Lower leg skin (tissue), 3 donors: ENCODE results near the gene MAPK4.

ENCODE experiments used
- CTCF ChIP-seq, 3 donors: fragments of 450-650 bp; IDR thresholded peaks; one replicate each; pipeline ENCODE4 v1.5.1; 2016; ENCODE audit warnings: antibody characterized with exemption in 3 of 3, mild to moderate bottlenecking in 3 of 3, moderate library complexity in 2 of 3
- POLR2A ChIP-seq, 2 donors: fragments of 450-650 bp; IDR thresholded peaks; one replicate each; pipeline ENCODE4 v1.6.1; 2016 to 2017; ENCODE audit warnings: antibody characterized with exemption in 2 of 2, mild to moderate bottlenecking in 1 of 2, moderate library complexity in 1 of 2

- TF ChIP-seq CTCF (IDR thresholded peaks at IDR 0.05) (no peak), POLR2A (IDR thresholded peaks at IDR 0.05) (no peak)
Observed at GRCh38 chr18:50662775-50663383, 103.0 kb downstream of the MAPK4 start.
